H9 (cell line): Measurements from ENCODE around the gene MAP6. TPM values are rescaled to one million over a fixed set of nuclear protein-coding genes. Genes with fewer than 3 reads are reported as not detected.
"Not testable (repeated sequence)": the region's sequence is repeated elsewhere in the genome, so short reads cannot be mapped to it uniquely, and the experiment has no call there.

Experiments
- DNase-seq: peaks from one replicate; pipeline ENCODE4 v3.0.0-alpha.2; 2017
- H2AFZ ChIP-seq: one replicate; pipeline ENCODE4 v1.6.1; 2013; ENCODE audit warnings: mild to moderate bottlenecking, low read length, control low read depth, moderate library complexity
- H2AK5ac ChIP-seq: 2 replicates; pipeline ENCODE4 v1.6.1; 2013; ENCODE audit warnings: low read length, control low read depth, mixed read lengths; ENCODE audit not compliant: insufficient read length
- H2BK120ac ChIP-seq: one replicate; pipeline ENCODE4 v1.6.1; 2013; ENCODE audit warnings: low read depth, mild to moderate bottlenecking, low read length, control low read depth, inconsistent platforms; ENCODE audit not compliant: poor library complexity, severe bottlenecking
- H2BK12ac ChIP-seq: 2 replicates; pipeline ENCODE4 v1.6.1; 2013; ENCODE audit warnings: low read length, control low read depth, mixed read lengths, low read depth; ENCODE audit not compliant: insufficient read length
- H2BK15ac ChIP-seq: 2 replicates; pipeline ENCODE4 v1.6.1; 2013; ENCODE audit warnings: low read depth, low read length, control low read depth
- H2BK20ac ChIP-seq: one replicate; pipeline ENCODE4 v1.6.1; 2013; ENCODE audit warnings: low read depth, mild to moderate bottlenecking, low read length, control low read depth, inconsistent platforms; ENCODE audit not compliant: poor library complexity, severe bottlenecking
- H2BK5ac ChIP-seq: 2 replicates; pipeline ENCODE4 v1.6.1; 2013; ENCODE audit warnings: low read length, control low read depth, mixed read lengths; ENCODE audit not compliant: insufficient read length
- H3K14ac ChIP-seq: 2 replicates; pipeline ENCODE4 v1.6.1; 2013; ENCODE audit warnings: low read length, control low read depth; ENCODE audit not compliant: insufficient read depth
- H3K18ac ChIP-seq: 2 replicates; pipeline ENCODE4 v1.6.1; 2013; ENCODE audit warnings: low read depth, mild to moderate bottlenecking, mixed read lengths, low read length, control low read depth; ENCODE audit not compliant: insufficient read length
- H3K23ac ChIP-seq: 2 replicates; pipeline ENCODE4 v1.6.1; 2013; ENCODE audit warnings: low read length, control low read depth, mixed read lengths, low read depth; ENCODE audit not compliant: insufficient read length
- H3K23me2 ChIP-seq: 2 replicates; pipeline ENCODE4 v1.6.1; 2013; ENCODE audit warnings: low read depth, mild to moderate bottlenecking, mixed read lengths, low read length, control low read depth; ENCODE audit not compliant: insufficient read length, poor library complexity, severe bottlenecking
- H3K27ac ChIP-seq: 2 replicates; pipeline ENCODE4 v1.5.1; 2013; ENCODE audit warnings: low read length, control low read depth, mixed read lengths, low read depth; ENCODE audit not compliant: insufficient read length
- H3K27me3 ChIP-seq: 2 replicates; pipeline ENCODE4 v1.6.1; 2013; ENCODE audit warnings: low read length, control low read depth, inconsistent platforms; ENCODE audit not compliant: insufficient read depth
- H3K4ac ChIP-seq: 2 replicates; pipeline ENCODE4 v1.6.1; 2013; ENCODE audit warnings: low read depth, mild to moderate bottlenecking, control low read depth, inconsistent platforms, low read length, moderate library complexity
- H3K4me1 ChIP-seq: 2 replicates; pipeline ENCODE4 v1.6.1; 2013; ENCODE audit warnings: low read length, control low read depth, inconsistent platforms; ENCODE audit not compliant: insufficient read depth
- H3K4me2 ChIP-seq: 2 replicates; pipeline ENCODE4 v1.6.1; 2013; ENCODE audit warnings: low read length, control low read depth, mixed read lengths; ENCODE audit not compliant: insufficient read length, insufficient read depth
- H3K56ac ChIP-seq: 2 replicates; pipeline ENCODE4 v1.6.1; 2013; ENCODE audit warnings: low read depth, mild to moderate bottlenecking, mixed read lengths, low read length, control low read depth; ENCODE audit not compliant: insufficient read length
- H3K79me1 ChIP-seq: 2 replicates; pipeline ENCODE4 v1.6.1; 2013; ENCODE audit warnings: low read depth, mild to moderate bottlenecking, moderate library complexity, low read length, control low read depth, inconsistent platforms; ENCODE audit not compliant: insufficient read depth, poor library complexity, severe bottlenecking
- H3K79me2 ChIP-seq: 2 replicates; pipeline ENCODE4 v1.6.1; 2013; ENCODE audit warnings: low read length, control low read depth, inconsistent platforms; ENCODE audit not compliant: insufficient read depth
- H3K9ac ChIP-seq: 2 replicates; pipeline ENCODE4 v1.6.1; 2013; ENCODE audit warnings: low read length, control low read depth, mixed read lengths; ENCODE audit not compliant: insufficient read length; ENCODE audit errors: extremely low read depth
- H3K9me3 ChIP-seq: one replicate; pipeline ENCODE4 v1.6.1; 2013; ENCODE audit warnings: low read depth, low read length, inconsistent platforms; ENCODE audit not compliant: control insufficient read depth
- H3T11ph ChIP-seq: one replicate; pipeline ENCODE4 v1.6.1; 2013; ENCODE audit warnings: mild to moderate bottlenecking, low read length, control low read depth, inconsistent platforms
- H4K20me1 ChIP-seq: one replicate; pipeline ENCODE4 v1.6.1; 2013; ENCODE audit not compliant: control insufficient read depth, insufficient read length, insufficient read depth
- H4K5ac ChIP-seq: 2 replicates; pipeline ENCODE4 v1.6.1; 2013; ENCODE audit warnings: low read depth, mild to moderate bottlenecking, mixed read lengths, low read length, control low read depth; ENCODE audit not compliant: insufficient read length
- H4K8ac ChIP-seq: replicated peaks from 2 replicates; pipeline ENCODE4 v1.6.1; 2013; ENCODE audit warnings: low read length, control low read depth, mixed read lengths, low read depth; ENCODE audit not compliant: insufficient read length
- H4K91ac ChIP-seq: 2 replicates; pipeline ENCODE4 v1.6.1; 2013; ENCODE audit warnings: low read depth, mild to moderate bottlenecking, moderate library complexity, mixed read lengths, low read length, control low read depth; ENCODE audit not compliant: insufficient read length
- H3K27ac Mint-ChIP-seq, 3 experiments: 2 replicates in 2 of 3; 3 replicates in 1 of 3; pipeline ENCODE4 v1.8.0; 2020 to 2021; ENCODE audit warnings: mixed read lengths in 3 of 3, mild to moderate bottlenecking in 1 of 3, moderate library complexity in 1 of 3
- H3K27me3 Mint-ChIP-seq: 2 replicates; pipeline ENCODE4 v1.8.0; 2021; ENCODE audit warnings: low read depth, mild to moderate bottlenecking, moderate library complexity, mixed read lengths
- H3K36me3 Mint-ChIP-seq, 3 experiments: 2 replicates in 2 of 3; 3 replicates in 1 of 3; pipeline ENCODE4 v1.8.0; 2020 to 2021; ENCODE audit warnings: low read depth in 3 of 3, mixed read lengths in 3 of 3; ENCODE audit not compliant: insufficient read depth in 1 of 3
- H3K4me1 Mint-ChIP-seq, 2 experiments: 2 replicates each; pipeline ENCODE4 v1.8.0; 2020; ENCODE audit warnings: mixed read lengths in 2 of 2
- H3K4me3 Mint-ChIP-seq, 2 experiments: 2 replicates in 1 of 2; 3 replicates in 1 of 2; pipeline ENCODE4 v1.8.0; 2020 to 2021; ENCODE audit warnings: mild to moderate bottlenecking in 2 of 2, mixed read lengths in 2 of 2, moderate library complexity in 1 of 2
- H3K9me3 Mint-ChIP-seq, 2 experiments: 2 replicates in 1 of 2; 3 replicates in 1 of 2; pipeline ENCODE4 v1.8.0; 2020; ENCODE audit warnings: mild to moderate bottlenecking in 2 of 2, mixed read lengths in 2 of 2, moderate library complexity in 1 of 2
- WGBS: extraction: QIAGEN DNeasy Blood & Tissue Kit; methylation state at CpG from one replicate; pipeline ENCODE4 v1.1.7; 2013; ENCODE audit warnings: missing lambda C conversion rate, low lambda C conversion rate, mixed read lengths; ENCODE audit not compliant: insufficient read length; ENCODE audit errors: extremely low coverage; 5-methylcytosine and 5-hydroxymethylcytosine counted together
- total RNA-seq: library from RNA; stranded (reverse); gene quantifications from 2 replicates; pipeline ENCODE4 v1.2.1, GENCODE V29; 2021
- TF ChIP-seq, protein P1 (sequence below): fragments of 200-600 bp; sonication (generic); conservative IDR thresholded peaks from 3 replicates; pipeline ENCODE4 v1.8.0; 2021; ENCODE audit warnings: antibody characterized with exemption, mild to moderate bottlenecking

Gene MAP6
- total RNA-seq, 1 experiment from 2014 or later = 0.77 TPM

DNA sequence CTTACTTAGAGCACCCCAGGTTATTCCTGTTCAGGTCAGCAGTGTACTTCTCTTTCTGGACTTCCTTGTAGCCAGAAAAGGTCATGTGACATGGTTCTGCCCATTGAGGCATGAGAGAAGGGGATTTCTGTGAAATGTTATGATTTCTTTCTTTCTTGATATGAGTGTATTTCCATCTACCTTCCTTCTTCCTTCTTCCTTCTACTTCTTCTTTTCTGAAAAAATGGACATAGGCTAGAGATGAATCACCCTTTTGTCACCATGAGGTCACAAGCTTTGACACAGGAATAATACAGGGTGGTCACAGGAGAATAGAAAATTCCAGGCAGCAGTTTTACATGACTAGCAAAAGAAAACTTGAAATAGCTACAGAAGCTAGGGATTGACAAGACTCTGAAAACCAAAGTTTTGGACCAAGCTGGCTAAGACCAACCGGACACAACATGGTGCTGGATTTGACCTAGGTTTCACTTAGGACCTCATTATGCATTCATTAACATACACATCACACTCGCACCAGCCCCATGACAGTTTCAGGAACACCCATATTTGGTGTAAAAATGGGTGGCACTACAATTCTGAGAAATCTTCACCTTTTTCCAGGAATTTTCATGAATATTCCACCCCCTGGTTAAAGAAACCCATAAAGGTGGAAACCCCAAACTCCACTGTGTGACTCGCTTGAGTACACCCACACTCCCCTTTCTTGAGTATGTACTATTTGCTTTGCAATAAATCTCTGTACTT, 21.2 kb upstream of the MAP6 start:
- no peaks in the 10 kb centered on the region for H3K9me3 ChIP-seq
- no peaks in the 10 kb centered on the region for H3K79me1 ChIP-seq
- no peak overlapping the region for H2AK5ac ChIP-seq
- no peak for DNase-seq
- no peak overlapping the region for H3K4ac ChIP-seq
- H2BK120ac ChIP-seq = no peak overlapping the region
- H3K4me2 ChIP-seq = no peak overlapping the region
- Mint-ChIP-seq H3K36me3 (peaks cover 0 to 4% (median 0%) of the 10 kb centered on the region in 3 experiments; a peak in 2 of 7 replicates), H3K9me3 (peaks cover 9 to 10% of the 10 kb centered on the region in 2 experiments), H3K4me3 (no peak overlapping the region), H3K4me1 (no peaks in the 10 kb centered on the region), H3K27ac (no peak overlapping the region), H3K27me3 (peaks cover 55% of the 10 kb centered on the region)
- H2BK15ac ChIP-seq = no peak overlapping the region
- no peak overlapping the region for H3K23ac ChIP-seq
- H3K27me3 ChIP-seq = no peaks in the 10 kb centered on the region
- no peak overlapping the region for H3K9ac ChIP-seq
- H3K4me1 ChIP-seq = no peaks in the 10 kb centered on the region
- H4K8ac ChIP-seq = no peak overlapping the region
- H2BK12ac ChIP-seq = no peak overlapping the region
- TF ChIP-seq, protein P1, sequence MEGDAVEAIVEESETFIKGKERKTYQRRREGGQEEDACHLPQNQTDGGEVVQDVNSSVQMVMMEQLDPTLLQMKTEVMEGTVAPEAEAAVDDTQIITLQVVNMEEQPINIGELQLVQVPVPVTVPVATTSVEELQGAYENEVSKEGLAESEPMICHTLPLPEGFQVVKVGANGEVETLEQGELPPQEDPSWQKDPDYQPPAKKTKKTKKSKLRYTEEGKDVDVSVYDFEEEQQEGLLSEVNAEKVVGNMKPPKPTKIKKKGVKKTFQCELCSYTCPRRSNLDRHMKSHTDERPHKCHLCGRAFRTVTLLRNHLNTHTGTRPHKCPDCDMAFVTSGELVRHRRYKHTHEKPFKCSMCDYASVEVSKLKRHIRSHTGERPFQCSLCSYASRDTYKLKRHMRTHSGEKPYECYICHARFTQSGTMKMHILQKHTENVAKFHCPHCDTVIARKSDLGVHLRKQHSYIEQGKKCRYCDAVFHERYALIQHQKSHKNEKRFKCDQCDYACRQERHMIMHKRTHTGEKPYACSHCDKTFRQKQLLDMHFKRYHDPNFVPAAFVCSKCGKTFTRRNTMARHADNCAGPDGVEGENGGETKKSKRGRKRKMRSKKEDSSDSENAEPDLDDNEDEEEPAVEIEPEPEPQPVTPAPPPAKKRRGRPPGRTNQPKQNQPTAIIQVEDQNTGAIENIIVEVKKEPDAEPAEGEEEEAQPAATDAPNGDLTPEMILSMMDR = no peak
- H3K14ac ChIP-seq = no peak overlapping the region
- no peaks in the 10 kb centered on the region for H3K79me2 ChIP-seq
- no peak overlapping the region for H3T11ph ChIP-seq
- no peak overlapping the region for H2BK20ac ChIP-seq
- H4K20me1 ChIP-seq = no peaks in the 10 kb centered on the region
- H2BK5ac ChIP-seq = no peak overlapping the region
- no peak overlapping the region for H2AFZ ChIP-seq
- no peak overlapping the region for H4K5ac ChIP-seq
- no peaks in the 10 kb centered on the region for H3K23me2 ChIP-seq
- H3K56ac ChIP-seq = no peak overlapping the region
- no peak overlapping the region for H3K18ac ChIP-seq
- no peak overlapping the region for H3K27ac ChIP-seq
- no CpG with 5 or more reads among the region's 3 CpGs for WGBS
- H4K91ac ChIP-seq = no peak overlapping the region

DNA sequence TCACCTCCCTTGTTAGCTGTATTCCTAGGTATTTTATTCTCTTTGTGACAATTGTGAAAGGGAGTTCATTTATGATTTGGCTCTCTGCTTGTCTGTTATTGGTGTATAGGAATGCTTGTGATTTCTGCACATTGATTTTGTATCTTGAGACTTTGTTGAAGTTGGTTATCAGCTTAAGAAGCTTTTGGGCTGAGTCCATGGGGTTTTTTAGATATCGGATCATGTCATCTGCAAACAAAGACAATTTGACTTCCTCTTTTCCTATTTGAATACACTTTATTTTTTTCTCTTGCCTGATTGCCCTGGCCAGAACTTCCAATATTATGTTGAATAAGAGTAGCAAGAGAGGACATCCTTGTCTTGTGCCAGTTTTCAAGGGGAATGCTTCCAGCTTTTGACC, 15.0 kb upstream of the MAP6 start:
- H3K36me3 Mint-ChIP-seq, H3K4me2 ChIP-seq, H3K79me1 ChIP-seq, H4K91ac ChIP-seq, H2BK15ac ChIP-seq, H3K9ac ChIP-seq, H3K4me1 Mint-ChIP-seq, H2BK12ac ChIP-seq, H4K8ac ChIP-seq, H2AFZ ChIP-seq, H2BK20ac ChIP-seq, H3K14ac ChIP-seq, H2AK5ac ChIP-seq, H3K4ac ChIP-seq, H2BK5ac ChIP-seq, H3K18ac ChIP-seq, DNase-seq, H3K27ac ChIP-seq, H3K4me3 Mint-ChIP-seq, H4K5ac ChIP-seq, H2BK120ac ChIP-seq, H4K20me1 ChIP-seq, H3K23me2 ChIP-seq, H3K23ac ChIP-seq, H3K79me2 ChIP-seq, H3K27ac Mint-ChIP-seq, H3K27me3 ChIP-seq, H3K9me3 ChIP-seq, H3T11ph ChIP-seq, H3K56ac ChIP-seq, H3K4me1 ChIP-seq: not testable (repeated sequence)
- H3K9me3 Mint-ChIP-seq = peaks cover 20 to 27% of the 10 kb centered on the region in 2 experiments
- H3K27me3 Mint-ChIP-seq = peaks cover 75% of the 10 kb centered on the region
- no CpG with 5 or more reads among the region's 1 CpG for WGBS
